Left lobe of liver (tissue), 2 donors: ENCODE data around the gene PCDH9. TPM values are rescaled to one million over a fixed set of nuclear protein-coding genes. Genes with fewer than 3 reads are reported as not detected.
A peak's percentile ranks its signal among the peaks of the same experiment; 100 is the strongest.

Source experiments
- ATAC-seq: fragments of 200-7000 bp; cut with Tn5 transposase; one replicate; pipeline ENCODE4 v1.9.1; 2020; ENCODE audit warnings: mild to moderate bottlenecking, moderate library complexity
- DNase-seq: peaks from one replicate; pipeline ENCODE4 v3.0.0-alpha.2; 2020; ENCODE audit warnings: low spot score
- total RNA-seq: library from RNA; stranded (reverse); gene quantifications from one replicate; pipeline ENCODE4 v1.2.1, GENCODE V29; 2021
- donor health status: DM: no; HTN: no; CAD: no; lungs with moderate emphysema.
- donor health status: DM: no; HTN: yes; CAD: no.

PCDH9 gene
- total RNA-seq, 1 donor from 2014 or later: 2.4 TPM

DNA sequence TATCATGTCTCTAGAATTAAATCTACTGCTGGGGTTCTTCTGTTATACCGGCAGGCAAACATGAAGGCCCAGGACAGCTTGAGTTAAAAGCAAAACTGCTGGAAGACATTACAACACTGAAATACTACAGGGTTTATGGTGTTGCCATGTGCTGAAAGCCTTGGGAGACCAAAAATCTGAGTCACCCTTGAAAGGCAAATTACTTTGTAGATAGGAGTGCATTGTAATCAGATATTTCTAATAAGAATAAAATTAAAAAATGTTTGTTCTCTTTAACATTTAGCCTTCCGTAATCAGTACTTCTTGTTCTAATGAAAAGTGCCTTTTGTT is 181.3 kb downstream of the PCDH9 start:
- DNase-seq: no peak
- no peak for ATAC-seq

DNA sequence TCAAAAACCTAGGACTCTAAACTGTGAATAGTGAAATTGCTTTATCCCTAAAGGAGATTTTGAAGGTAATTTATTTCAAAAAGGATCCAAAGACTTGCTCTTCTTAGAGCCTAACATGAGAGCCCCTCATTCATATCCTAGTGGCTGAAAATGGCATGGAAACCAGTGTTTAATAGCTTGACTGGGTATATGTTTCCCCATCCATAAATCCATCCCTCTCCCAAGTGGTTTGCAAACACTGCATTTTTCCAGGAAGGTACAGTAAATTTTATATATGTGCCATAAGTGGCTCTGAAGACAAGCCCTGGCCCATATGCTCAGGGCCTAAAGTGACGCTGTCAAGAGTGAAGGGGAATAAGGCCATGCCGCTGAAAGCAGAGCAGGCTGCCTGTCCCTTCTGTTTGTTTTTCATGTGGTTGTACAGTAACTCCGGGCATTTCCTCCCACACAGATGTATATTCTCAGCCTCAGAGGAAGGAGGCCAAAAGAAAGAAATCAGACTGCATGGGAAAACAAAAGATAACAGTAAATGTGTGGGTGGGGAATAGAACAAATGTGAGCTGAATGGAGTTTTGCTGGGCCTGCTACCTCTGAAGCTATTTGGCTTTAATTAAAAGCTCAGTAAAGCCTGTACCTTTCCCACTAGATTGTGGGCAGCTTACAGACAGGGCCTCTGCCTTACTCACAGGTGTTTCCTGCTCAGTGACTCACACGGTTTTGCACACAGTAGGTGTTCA is 181.9 kb downstream of the PCDH9 start:
- DNase-seq (no peak), ATAC-seq (no peak)

DNA sequence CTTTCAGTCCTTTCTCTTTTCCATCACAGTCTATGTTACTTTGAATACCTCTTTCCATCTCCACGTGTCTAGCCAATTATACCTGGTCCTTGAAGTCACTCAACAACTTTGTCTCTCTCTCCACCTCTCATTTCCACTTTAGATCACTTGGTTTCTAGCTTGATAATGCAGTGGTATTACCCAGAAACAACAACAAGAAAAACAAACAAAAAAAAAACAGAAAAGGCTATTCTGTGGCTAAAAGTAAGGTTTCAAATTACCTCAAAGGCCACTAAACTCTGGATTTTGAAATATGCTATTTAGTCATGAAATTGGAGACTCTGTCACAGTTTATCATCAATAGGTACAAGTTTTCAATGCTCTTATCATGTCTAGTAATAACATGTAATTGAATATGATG is 184.8 kb downstream of the PCDH9 start:
- no peak for ATAC-seq
- DNase-seq: no peak

DNA sequence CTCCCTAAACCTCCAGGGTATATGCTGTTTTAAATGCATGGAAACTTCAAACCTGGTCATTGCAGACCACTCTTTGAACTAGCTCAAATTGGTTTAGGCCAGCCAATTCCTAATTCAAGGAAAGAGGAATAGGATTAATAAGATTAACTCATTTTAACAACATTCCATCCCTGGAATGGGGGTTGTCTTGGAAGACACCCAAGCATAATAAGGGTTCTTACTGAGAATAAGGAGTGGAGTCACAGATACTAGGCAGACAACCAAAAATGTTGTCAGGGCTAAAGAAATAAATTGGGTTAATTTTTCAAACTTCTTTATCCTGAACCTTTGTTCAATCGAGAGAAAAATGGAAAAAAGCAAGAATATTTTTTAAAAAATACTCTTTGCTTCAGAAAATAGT is 186.2 kb downstream of the PCDH9 start:
- DNase-seq: no peak
- no peak for ATAC-seq

DNA sequence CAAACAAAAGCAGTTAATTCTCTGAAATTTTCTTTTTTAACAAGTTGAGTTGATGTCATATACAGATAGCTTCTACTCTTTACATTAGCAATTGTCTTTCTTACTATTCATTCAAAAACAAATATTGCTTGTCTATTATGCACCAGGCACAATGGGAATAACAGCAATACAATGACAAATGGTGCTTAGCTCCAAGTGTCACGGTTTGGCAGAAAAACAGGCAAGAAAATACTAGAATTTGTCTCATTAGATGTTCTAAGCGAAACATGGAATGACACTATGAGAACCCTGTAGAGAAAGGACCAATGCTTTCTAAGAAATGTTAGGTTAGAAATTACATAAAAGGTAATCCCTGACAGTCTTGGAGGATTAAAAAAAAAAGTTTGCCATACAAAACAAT is 187.6 kb downstream of the PCDH9 start:
- DNase-seq (no peak), ATAC-seq (no peak)

DNA sequence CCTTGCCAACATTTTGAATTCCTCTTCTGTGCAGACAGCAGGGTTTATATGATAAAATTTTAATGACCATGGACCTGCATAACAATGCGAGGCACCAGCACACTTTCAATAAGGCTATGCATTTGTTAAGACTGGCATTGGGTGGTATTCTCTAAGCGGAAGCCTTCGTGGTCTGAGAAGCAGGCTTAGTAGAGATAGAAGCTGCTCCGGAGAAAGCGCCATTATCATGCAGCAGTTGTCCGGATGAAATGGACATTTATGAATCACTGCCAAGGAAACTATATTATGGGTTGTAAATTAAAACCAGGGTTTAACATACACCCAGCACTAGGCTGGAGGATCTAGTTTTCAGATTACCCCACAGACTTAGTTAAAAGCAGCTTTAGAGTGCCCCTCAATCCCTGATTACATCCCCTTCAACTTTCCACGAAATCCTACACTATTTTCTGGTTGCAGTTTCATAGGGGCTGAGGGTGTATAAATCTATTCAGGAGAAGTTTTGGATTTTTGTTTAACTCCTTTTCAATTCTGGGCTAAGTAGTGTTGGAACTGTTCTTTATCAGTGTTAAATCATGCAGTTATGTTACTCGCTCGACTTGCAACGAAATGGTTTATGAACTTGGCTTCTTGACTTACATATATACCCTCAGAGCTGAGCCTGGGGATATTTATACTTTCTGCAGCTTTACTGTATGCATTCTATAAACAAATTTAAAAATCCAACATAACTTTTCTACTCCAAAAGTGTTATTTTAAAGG is 193.3 kb downstream of the PCDH9 start:
- ATAC-seq (no peak), DNase-seq (no peak)

DNA sequence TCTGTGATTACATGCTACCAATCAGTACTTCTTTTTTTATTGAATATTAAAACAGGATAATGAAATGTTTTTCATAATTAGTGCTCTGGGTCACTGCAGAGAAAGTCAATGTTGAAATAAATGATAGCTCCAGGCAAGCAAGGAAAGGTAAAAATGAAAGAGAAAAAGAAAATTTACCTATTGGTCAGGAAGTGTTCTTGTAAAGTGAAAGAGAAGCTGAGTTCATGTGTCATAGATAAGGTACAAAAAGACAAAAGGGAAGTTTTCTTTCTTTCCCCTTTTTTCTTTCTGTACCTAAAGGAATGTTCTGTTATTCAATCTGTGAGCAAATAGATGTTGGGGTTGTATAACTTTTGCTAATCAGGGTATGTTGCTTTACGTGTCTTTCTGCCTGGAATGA is 197.0 kb downstream of the PCDH9 start:
- ATAC-seq (no peak), DNase-seq (no peak)

DNA sequence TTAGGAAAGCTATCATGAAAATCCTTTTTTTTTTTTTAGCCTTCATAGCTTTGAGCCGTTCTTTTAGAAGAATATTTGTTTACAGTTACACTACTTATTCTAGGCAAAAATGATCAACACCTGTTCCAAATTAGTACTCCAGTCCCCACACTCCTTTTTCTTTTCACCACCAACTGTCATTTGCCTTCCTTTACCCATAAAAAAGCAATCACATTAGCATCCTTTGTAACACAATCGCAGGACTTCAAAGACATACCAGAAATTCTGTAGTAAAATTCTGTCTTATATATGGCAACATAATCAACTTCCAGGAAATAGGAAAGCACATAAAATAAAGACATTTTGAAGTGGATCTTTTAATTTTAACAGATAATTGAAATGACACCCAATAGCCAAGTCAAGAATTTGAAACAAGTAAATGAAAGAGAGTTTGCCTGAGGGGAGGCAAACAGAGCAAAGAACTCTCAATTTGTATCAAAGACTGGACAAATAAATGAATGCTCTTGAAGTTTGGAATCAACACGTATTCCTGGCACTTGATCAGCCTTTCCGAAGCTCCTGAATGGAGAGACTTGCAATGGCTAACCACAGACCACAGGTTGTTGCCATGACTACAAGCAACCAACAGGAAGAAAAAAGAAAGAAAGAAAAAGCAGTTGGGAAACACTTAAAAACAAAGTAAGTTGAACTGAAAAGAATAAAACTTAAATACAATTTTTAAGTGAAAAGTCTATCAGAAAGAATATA is 206.8 kb downstream of the PCDH9 start:
- ATAC-seq: no peak
- no peak for DNase-seq

DNA sequence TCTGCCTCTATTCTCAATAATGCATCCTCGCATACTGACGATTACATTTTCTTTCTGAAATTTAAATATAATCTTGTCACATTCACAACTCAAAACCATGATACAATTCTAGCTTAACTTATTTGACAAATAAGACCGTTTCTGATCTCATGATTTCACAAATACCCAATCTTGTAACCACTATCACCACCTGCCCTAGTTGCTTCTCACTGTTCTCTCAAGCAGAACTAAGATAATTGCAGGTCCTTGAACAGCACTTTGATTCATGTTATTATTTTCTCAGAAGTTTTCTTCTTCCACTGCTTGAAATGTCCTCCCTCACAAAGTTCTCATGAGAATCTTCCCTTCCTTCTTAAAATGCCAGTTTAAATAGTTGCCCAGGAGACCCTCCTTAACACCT is 211.4 kb downstream of the PCDH9 start:
- ATAC-seq (no peak), DNase-seq (no peak)

DNA sequence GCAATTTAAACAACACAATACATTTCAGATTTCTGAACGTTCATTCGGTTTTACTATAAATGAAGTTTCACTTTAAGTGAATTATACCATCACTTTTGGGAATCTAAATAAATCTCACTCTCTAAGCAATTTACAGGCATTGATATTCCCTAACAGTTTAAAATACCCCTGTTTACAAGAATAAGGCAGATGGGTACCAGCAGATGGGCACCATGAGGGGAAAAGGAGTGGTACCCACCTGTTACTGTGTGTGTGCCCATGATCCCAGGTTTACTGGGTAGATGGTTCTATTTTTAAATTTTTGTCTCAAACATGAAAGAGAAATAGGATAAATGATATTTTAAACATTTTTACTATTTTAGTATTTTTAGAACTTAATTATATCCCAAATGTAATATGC is 212.9 kb downstream of the PCDH9 start:
- no peak for ATAC-seq
- no peak for DNase-seq

DNA sequence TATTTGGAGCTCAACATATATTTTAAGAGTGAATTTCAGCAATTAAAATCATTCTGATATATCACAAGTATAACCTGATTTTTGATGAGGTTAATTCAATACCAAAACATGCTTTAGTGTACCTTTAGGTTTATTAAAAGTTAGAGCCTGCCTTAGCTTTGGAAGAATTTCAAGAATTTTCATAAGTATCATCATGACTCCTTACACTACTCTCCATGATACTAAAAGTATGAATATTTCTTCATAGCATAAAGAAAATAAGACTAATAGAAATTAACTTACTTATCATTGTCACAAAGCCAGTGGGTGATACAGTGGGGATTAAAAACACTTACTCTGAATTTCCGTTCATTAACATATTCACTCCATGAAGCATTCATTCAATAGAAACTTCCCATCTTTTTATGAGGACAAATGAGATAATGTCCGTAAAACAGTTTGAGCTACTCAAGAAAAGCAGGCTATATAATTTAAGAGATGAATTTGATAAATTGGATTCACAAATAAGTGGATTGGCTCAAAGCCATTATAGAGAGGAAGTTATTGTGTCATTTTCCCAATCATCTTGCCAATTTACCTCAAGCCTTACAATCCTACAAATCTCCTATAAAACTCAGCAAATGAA is 214.0 kb downstream of the PCDH9 start:
- DNase-seq: no peak
- ATAC-seq: no peak

DNA sequence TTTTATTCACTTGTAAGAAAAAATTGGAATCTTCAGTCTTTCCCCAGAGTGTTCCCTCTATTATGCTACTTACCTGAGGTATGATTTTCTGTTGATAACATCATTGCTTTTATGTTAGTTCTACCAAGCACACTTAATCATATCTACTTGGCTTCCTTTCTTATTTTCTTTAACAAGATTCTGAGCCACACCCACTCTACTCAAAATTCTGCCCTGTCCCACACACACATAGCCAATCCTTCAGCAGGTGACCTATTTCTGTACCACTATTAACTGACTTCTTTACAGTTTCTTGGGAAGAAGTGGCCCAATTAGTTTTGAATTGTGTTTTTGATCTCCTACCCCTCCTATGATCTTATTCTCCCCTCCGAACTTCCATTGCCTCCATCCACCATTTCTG is 215.7 kb downstream of the PCDH9 start:
- DNase-seq (no peak), ATAC-seq (no peak)

DNA sequence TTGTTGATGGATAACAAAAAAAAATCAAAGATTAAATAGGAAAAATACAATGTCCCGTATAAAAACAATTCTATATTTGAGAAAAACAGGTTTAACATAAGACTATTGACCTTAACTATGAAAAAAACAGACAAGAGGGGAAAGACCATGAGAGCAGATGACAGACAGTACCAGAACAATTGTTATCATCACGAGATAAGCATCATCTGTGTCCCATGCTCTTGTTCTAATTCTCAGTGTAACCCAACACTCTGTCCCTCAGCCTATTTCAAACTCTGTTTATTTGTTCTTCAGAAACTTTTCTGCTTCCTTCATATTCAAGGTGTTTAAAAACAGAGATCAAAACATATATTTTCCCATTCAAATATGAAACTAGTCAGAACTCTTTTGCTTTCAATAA is 216.4 kb downstream of the PCDH9 start:
- no peak for ATAC-seq

DNA sequence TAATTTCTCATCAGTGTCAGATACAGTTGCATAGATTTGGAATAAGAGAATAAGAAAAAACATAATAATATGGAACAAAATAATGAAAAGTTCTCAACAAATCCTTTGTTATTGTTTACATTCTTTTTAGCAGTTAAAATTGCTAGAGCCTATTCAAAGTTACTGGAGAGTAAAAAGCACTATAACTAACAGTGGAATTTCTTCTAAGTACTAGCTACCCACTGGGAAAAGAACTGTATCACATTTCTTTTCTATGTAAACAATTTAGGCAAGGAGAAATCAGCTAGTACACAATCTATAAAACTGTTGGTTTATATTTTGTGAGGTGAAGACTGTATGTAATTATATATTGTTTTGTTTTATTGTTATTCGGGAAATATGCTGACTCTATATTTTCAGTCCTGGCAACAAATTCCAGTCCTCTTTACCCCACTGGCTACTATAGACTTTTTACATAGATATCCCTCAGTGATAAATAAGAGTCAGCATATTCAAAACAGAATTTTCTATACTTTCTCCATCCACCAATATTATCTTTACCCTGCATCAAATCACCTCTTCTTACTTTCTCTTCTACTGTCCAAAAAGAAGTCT is 222.0 kb downstream of the PCDH9 start:
- DNase-seq: no peak
- no peak for ATAC-seq

More for the DNA sequence above, 216.4 kb downstream of the PCDH9 start:
- no peak for DNase-seq

DNA sequence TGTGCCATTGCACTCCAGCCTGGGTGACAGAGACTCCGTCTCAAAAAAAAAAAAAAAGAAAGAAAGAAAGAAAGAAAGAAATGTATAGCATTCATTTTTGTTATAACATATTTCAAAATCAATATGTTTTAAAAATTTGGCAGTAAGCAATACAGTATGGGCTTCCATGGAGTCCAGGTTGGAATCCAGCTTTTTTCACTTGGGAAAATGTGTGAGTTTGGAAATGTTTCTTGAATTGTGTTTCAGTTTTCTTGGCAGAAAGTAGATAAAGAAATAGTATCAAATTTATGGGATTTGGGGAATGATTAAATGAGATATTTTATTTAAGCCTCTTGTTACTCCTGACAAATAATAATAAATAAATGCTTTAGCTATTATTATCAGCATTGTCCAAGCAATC is 225.6 kb downstream of the PCDH9 start:
- ATAC-seq (no peak), DNase-seq (no peak)

DNA sequence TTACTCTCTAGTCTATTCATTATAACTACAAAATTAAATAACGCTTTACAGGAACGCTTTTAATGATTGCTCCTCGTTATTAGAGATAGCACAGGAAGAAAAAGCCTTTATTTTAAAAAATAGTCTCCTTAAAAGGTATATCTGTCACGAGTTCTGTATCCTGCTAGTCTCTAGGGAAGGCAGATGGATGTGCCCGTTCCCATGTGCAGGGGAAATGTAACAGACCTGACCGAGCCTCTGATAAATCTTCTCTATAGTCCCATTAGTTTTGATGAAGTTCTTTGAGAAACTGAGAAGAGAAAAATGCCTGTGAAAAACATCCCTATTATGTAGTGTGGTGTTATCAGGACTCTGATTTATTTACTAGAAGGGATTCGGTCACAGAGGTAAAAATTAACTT is 226.4 kb downstream of the PCDH9 start:
- ATAC-seq: no peak
- no peak for DNase-seq

DNA sequence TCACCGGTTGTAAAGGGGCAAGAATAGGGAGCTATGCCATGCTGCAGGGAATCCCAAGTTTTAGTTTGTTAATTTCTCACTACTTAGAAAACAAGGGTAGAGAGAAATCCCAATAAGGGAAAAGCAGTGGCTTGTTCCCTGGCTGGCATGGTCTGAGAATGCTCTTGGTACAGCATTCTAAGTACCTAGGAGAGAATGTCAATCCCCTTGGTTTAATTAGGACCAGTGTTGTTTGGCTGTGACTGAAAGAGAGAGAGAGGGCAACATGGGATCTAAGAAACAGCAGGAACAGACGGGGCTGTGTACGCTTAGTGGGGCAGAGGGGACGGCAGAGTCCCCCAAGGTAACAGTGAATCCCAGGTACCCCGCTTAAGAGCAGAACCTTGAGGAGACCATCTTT is 228.8 kb downstream of the PCDH9 start:
- ATAC-seq: no peak
- DNase-seq: no peak

DNA sequence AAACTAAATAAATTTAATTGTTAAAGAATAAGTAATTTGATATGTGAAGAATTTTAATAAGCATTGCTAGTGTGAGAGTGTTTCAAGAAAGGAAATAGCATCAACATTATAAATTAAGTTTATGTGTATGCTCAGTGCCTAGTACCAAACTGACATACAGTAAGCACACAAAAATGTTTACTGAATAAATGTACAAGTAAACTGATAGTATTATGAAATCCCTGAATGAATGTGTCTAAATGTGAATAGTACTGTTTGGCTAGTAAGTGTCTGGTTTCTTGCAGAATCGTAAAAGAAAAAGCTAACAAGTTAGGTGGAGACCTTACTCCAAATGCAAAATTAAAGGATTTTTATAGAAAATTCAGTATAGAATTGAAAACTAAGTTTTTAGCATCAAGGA is 233.6 kb downstream of the PCDH9 start:
- ATAC-seq (no peak), DNase-seq (no peak)

DNA sequence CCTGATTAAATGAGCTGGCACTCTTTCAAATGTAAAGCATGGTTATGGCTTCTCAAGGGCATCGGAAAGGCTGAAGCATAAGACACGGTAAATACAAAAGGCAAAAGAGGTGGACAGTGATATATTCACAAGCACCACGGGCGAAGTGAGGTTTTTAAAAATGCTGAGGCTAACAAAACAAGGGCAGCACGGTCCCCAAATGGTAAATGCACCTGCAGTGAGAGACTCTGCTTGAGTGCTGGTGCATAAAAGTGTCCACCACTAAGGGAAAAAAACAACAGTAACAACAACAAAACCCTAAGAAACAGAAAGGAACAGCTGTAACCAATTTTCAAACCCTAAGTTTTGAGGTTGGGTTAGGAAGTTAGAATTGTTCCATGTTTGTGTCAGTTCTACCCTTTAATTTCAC is 234.9 kb downstream of the PCDH9 start:
- DNase-seq (no peak), ATAC-seq (peak; percentile 8)

DNA sequence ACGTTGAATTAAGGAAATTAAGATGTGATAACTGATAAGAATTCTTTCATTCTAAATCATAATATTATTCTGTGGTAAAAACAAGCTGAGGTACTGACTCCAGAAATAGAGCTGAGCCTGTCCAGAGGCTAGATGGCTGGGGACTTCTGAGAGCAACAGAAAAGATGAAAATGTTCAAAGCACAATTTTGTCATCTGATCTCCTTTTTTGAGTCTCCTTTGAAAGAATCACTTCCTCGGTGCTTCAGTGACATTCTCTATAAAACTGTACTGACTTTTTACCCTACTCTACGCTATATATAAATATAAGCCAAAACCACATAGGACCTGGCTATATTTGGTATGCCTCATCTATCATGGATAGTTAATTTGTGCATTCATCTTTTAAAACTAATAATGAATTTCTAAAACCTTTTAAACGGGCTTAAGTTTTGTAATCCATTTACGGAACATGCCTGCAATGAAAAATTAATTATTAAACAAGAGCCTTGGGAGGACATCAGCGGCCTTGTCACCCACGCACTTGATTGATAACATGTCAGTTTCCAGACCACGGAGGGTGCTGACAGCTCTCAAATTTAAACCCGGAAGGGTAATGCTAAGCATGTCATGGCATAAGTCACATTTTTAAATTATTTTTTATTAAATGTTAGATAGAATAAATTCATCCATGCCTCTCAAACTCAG is 235.5 kb downstream of the PCDH9 start:
- DNase-seq: no peak
- ATAC-seq: peak; percentile 56

DNA sequence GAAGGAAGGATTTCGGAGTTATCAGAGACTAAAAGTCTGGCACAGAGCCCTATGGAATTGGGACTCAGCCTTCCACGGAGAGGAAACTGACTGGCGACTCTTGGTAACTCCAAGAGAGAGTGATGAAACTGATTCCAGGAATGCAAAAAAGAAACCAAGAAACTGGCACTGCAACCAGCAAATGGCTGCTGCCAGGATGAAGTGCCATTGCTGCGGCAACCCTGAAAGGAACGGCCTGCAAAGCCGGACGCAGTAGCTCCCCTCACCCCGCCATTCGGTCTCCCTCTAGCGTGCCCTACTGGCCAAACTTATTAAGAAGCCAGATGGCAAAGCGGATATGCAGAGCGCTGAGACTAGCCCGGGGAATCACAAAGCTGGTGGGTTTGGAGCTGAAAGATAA is 236.0 kb downstream of the PCDH9 start:
- ATAC-seq (peak; percentile 98), DNase-seq (peak; percentile 83)
